Testis (tissue), 3 donors: Measurements from ENCODE around the gene NAPSA. TPM values are rescaled to one million over a fixed set of nuclear protein-coding genes. Genes with fewer than 3 reads are reported as not detected.

ENCODE experiments used
- DNase-seq: peaks from one replicate; pipeline ENCODE4 v3.0.0-alpha.2; 2019
- H3K27ac ChIP-seq, 2 donors: fragments of 200-600 bp; sonication (generic); one replicate each; pipeline ENCODE4 v1.5.1; 2019
- H3K27me3 ChIP-seq: fragments of 200-600 bp; sonication (generic); one replicate; pipeline ENCODE4 v1.5.1; 2019
- H3K36me3 ChIP-seq: fragments of 200-600 bp; sonication (generic); one replicate; pipeline ENCODE4 v1.5.1; 2017; ENCODE audit warnings: low read depth; ENCODE audit errors: missing control alignments
- H3K4me1 ChIP-seq: fragments of 200-600 bp; sonication (generic); one replicate; pipeline ENCODE4 v1.5.1; 2019
- H3K4me3 ChIP-seq, 2 donors: fragments of 200-600 bp; sonication (generic); one replicate each; pipeline ENCODE4 v1.5.1; 2017 to 2019
- H3K9me3 ChIP-seq: fragments of 200-600 bp; sonication (generic); one replicate; pipeline ENCODE4 v1.5.1; 2017
- CTCF ChIP-seq, 3 experiments: fragments of 450-650 bp in 2 of 3; fragments of 200-600 bp in 1 of 3; sonication (generic) in 1 of 3; IDR thresholded peaks; one replicate each; pipeline ENCODE4 v1.5.1; 2016 to 2019; ENCODE audit warnings: antibody characterized with exemption in 3 of 3, mild to moderate bottlenecking in 2 of 3, moderate library complexity in 1 of 3
- POLR2A ChIP-seq: fragments of 450-650 bp; IDR thresholded peaks from one replicate; pipeline ENCODE4 v1.6.1; 2017; ENCODE audit warnings: antibody characterized with exemption, mild to moderate bottlenecking, moderate library complexity
- WGBS, 2 donors: methylation state at CpG; one replicate each; pipeline ENCODE4 v1.1.5; 2018; 5-methylcytosine and 5-hydroxymethylcytosine counted together
- intact Hi-C: fragments of 100-400 bp; cut with DNase I; formaldehyde crosslinking; loops from one replicate; pipeline ENCODE4 v1.15.1; 2023; ENCODE audit warnings: low total_unique reads
- polyA plus RNA-seq: library from polyadenylated mRNA; stranded (reverse); fragments of 350-450 nt; fragmentation: Illumina TruSeq; extraction: RNeasy Lipid Tissue Mini Kit (QIAGEN cat#74804); gene quantifications from one replicate; pipeline ENCODE4 v1.2.3, GENCODE V29; 2014; ENCODE audit warnings: low read depth, low replicate concordance; ENCODE audit not compliant: insufficient read depth
- total RNA-seq, 2 donors: library from RNA; depleted of rRNA; stranded (reverse); fragments of >200 nt; gene quantifications; one replicate each; pipeline ENCODE4 v1.2.3, GENCODE V29; 2016

NAPSA gene
- total and polyA plus RNA-seq, 3 donors from 2014 or later, result 1.3 to 11.5 (median 2.0) TPM

DNA sequence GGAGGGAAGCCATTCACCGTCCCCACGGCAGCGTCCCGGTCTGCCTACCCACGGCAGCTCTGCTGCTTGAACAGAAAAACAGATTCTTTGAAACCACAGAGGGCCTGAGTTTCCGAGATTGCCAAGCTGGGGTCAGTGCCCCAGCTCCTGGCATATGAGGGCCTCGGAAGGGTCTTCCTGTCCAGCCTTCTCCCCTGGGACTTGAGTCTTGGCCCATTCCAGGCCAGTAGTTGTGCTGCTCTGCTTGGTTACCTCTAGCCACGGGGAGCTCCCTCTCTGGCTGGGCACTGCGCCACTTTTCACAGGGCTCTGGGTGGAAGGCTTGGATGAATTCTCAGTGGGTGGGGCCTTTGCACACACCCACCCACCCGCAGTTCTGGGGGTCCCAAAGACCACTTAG, 44.7 kb upstream of the NAPSA start:
- no peaks in the 10 kb centered on the region for H3K36me3 ChIP-seq
- H3K27me3 ChIP-seq, result no peaks in the 10 kb centered on the region
- H3K4me1 ChIP-seq, result no peaks in the 10 kb centered on the region
- H3K9me3 ChIP-seq, result no peaks in the 10 kb centered on the region
- H3K4me3 ChIP-seq, result no peak overlapping the region
- no peak for DNase-seq
- intact Hi-C loops, result loop anchor here (10.0 kb wide), 1 partner anchor 45 kb away; the partner anchor contains the start of gene NAPSA
- 88 to 91% methylated on average over 9 to 10 of the region's 10 CpGs for WGBS, 2 donors
- TF ChIP-seq POLR2A, result no peak
- no peak for TF ChIP-seq CTCF (IDR thresholded peaks at IDR 0.05)
- H3K27ac ChIP-seq, result no peak overlapping the region

DNA sequence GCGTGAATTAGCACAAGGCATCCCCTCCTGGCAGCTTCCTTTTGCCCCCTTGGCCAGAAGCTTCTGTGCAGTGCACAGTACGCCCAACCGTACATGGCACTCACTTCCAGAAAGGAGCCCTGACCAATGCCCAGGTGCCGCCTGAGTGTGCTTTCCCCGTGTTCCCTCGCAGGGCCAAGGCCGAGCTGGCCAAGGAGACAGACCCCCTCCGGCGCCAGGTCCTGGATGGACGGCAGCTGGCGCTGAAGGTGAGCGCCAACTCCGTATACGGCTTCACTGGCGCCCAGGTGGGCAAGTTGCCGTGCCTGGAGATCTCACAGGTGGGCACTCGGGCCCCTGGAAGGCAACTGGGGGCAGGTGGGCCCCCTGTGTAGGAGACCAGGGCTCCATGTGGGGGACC, 43.9 kb upstream of the NAPSA start:
- 93 to 94% methylated on average over 3 to 17 of the region's 17 CpGs for WGBS, 2 donors
- no peak for TF ChIP-seq POLR2A
- TF ChIP-seq CTCF (IDR thresholded peaks at IDR 0.05), result no peak
- Histone ChIP-seq H3K4me3 (no peak overlapping the region), H3K27me3 (no peaks in the 10 kb centered on the region), H3K27ac (no peak overlapping the region), H3K4me1 (no peaks in the 10 kb centered on the region), H3K9me3 (no peaks in the 10 kb centered on the region), H3K36me3 (no peaks in the 10 kb centered on the region)
- intact Hi-C loops, result no loop called here
- no peak for DNase-seq

DNA sequence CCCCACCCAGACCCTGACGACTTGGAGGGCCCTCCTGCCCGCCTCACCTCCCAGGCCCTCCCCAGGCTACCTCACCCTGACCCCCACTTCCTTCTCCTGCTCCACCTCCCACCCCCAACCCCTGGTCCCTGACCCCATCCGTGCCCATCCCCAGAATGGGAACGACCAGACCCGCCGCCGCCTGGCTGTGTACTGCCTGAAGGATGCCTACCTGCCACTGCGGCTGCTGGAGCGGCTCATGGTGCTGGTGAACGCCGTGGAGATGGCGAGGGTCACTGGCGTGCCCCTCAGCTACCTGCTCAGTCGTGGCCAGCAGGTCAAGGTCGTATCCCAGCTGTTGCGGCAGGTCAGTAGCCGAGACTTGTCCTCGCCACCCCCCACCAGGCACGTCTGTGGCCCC, 41.4 kb upstream of the NAPSA start:
- Histone ChIP-seq H3K27ac (no peak overlapping the region), H3K36me3 (no peaks in the 10 kb centered on the region), H3K27me3 (no peaks in the 10 kb centered on the region), H3K9me3 (no peaks in the 10 kb centered on the region), H3K4me3 (no peak overlapping the region), H3K4me1 (no peaks in the 10 kb centered on the region)
- 90 to 95% methylated on average over 4 to 19 of the region's 19 CpGs for WGBS, 2 donors
- DNase-seq, result no peak
- intact Hi-C loops, result no loop called here
- no peak for TF ChIP-seq CTCF (IDR thresholded peaks at IDR 0.05)

DNA sequence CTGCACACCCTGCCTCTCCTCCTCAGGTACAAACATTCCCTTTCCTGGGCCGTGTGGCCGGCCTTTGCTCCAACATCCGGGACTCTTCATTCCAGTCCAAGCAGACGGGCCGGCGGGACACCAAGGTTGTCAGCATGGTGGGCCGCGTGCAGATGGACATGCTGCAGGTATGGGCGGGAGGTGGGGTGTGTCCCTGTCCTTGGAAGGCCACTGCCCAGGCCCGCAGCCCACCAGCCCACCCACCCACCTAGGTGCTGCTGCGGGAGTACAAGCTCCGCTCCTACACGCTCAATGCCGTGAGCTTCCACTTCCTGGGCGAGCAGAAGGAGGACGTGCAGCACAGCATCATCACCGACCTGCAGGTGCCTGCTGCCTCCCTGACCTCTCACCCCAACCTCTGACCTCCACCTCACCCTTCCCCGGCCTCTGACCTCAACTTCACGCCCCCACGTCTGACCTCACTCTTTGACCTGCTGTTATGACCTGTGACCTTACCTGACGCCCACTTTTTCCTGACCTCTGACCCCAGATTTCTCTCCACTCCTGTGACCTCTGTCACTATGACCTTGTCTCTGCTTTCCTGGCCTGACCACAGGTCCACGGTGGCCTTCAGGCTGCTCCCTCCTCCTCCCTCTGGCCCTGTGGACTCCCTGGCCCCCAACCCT, 40.8 kb upstream of the NAPSA start:
- no peak for DNase-seq
- no peak overlapping the region for H3K27ac ChIP-seq
- no peaks in the 10 kb centered on the region for H3K36me3 ChIP-seq
- no peak for TF ChIP-seq POLR2A
- TF ChIP-seq CTCF (IDR thresholded peaks at IDR 0.05), result no peak
- H3K4me1 ChIP-seq, result no peaks in the 10 kb centered on the region
- no peak overlapping the region for H3K4me3 ChIP-seq
- H3K27me3 ChIP-seq, result no peaks in the 10 kb centered on the region
- intact Hi-C loops, result no loop called here
- no peaks in the 10 kb centered on the region for H3K9me3 ChIP-seq
- WGBS, 2 donors, result 88 to 93% methylated on average over 11 to 22 of the region's 22 CpGs
